Suprapubic skin (tissue), 4 donors: Measurements from ENCODE around the gene GCNT2.

Experiments
- CTCF ChIP-seq, 2 donors: fragments of 200-600 bp in 1 of 2; fragments of 450-650 bp in 1 of 2; sonication (generic) in 1 of 2; IDR thresholded peaks; one replicate each; pipeline ENCODE4 v1.5.1; 2016 to 2019; ENCODE audit warnings: antibody characterized with exemption in 2 of 2, mild to moderate bottlenecking in 1 of 2, moderate library complexity in 1 of 2
- POLR2A ChIP-seq, 2 donors: fragments of 450-650 bp; IDR thresholded peaks; one replicate each; pipeline ENCODE4 v1.6.1; 2017; ENCODE audit warnings: antibody characterized with exemption in 2 of 2, mild to moderate bottlenecking in 2 of 2, moderate library complexity in 2 of 2
- POLR2AphosphoS5 ChIP-seq, 3 donors: sonication (generic); formaldehyde crosslinking; IDR thresholded peaks; one replicate each; pipeline ENCODE4 v1.6.1; 2017; ENCODE audit warnings: antibody characterized with exemption in 3 of 3

- TF ChIP-seq POLR2A (IDR thresholded peaks at IDR 0.05): no peak
- no peak for TF ChIP-seq CTCF (IDR thresholded peaks at IDR 0.05)
- TF ChIP-seq POLR2AphosphoS5 (IDR thresholded peaks at IDR 0.05): no peak
Measured at GRCh38 chr6:10482636-10483257, 38.4 kb upstream of the GCNT2 start.
